K562 (cell line): ENCODE measurements around the gene CTDSP1. TPM values are rescaled to one million over a fixed set of nuclear protein-coding genes. Genes with fewer than 3 reads are reported as not detected.
A peak's percentile ranks its signal among the peaks of the same experiment; 100 is the strongest.

Source experiments
- CHD1 ChIP-seq: fragments of 200-600 bp; sonication (generic); IDR thresholded peaks from one replicate; pipeline ENCODE4 v1.6.1; 2012; ENCODE audit warnings: mild to moderate bottlenecking, moderate library complexity, low read length, inconsistent platforms
- PCBP2 ChIP-seq: fragments of 200-400 bp; formaldehyde crosslinking; IDR thresholded peaks from 2 replicates; pipeline ENCODE4 v1.6.1; 2018; ENCODE audit warnings: low read length, low read depth, mild to moderate bottlenecking, moderate library complexity; ENCODE audit not compliant: poor library complexity, severe bottlenecking
- PHTF2 ChIP-seq: fragments of 250-450 bp; sonication (Bioruptor Pico); IDR thresholded peaks from 2 replicates; pipeline ENCODE4 v1.5.0; 2021; ENCODE audit warnings: mild to moderate bottlenecking
- REST ChIP-seq, 2 experiments: fragments of 450-650 bp; formaldehyde crosslinking in 1 of 2; IDR thresholded peaks; 2 replicates each; pipeline versions ENCODE4 v1.4.0 to v1.6.1; 2014 to 2020; ENCODE audit warnings: mild to moderate bottlenecking in 2 of 2, borderline replicate concordance in 1 of 2, low read depth in 1 of 2
- SMAD2 ChIP-seq: fragments of 150-350 bp; IDR thresholded peaks from 2 replicates; pipeline ENCODE4 v1.6.1; 2014; ENCODE audit warnings: low read depth, mild to moderate bottlenecking, low read length
- STAT5B ChIP-seq: fragments of 250-450 bp; sonication (Bioruptor Pico); IDR thresholded peaks from 2 replicates; pipeline ENCODE4 v1.8.0; 2021; ENCODE audit warnings: mild to moderate bottlenecking, inconsistent platforms
- TFAM ChIP-seq: fragments of 250-450 bp; sonication (Bioruptor Pico); conservative IDR thresholded peaks from 2 replicates; pipeline ENCODE4 v1.5.0; 2021; ENCODE audit warnings: mild to moderate bottlenecking, moderate library complexity
- ZBTB7A ChIP-seq: IDR thresholded peaks from 2 replicates; pipeline ENCODE4 v1.6.1; 2011; ENCODE audit warnings: low read depth, mild to moderate bottlenecking, low read length, moderate library complexity, borderline replicate concordance; ENCODE audit not compliant: control insufficient read depth
- ZNF224 ChIP-seq: sonication (generic); formaldehyde crosslinking; IDR thresholded peaks from 2 replicates; pipeline ENCODE4 v1.8.0; 2022; ENCODE audit warnings: mild to moderate bottlenecking, missing genetic modification reagents
- ZNF431 ChIP-seq: sonication (generic); formaldehyde crosslinking; IDR thresholded peaks from 2 replicates; pipeline ENCODE4 v1.8.0; 2022; ENCODE audit warnings: mild to moderate bottlenecking, missing genetic modification reagents
- ZNF586 ChIP-seq: fragments of 450-650 bp; formaldehyde crosslinking; conservative IDR thresholded peaks from 2 replicates; pipeline ENCODE4 v1.4.0; 2020; ENCODE audit warnings: mild to moderate bottlenecking, moderate library complexity
- ZNF592 ChIP-seq: fragments of 450-650 bp; IDR thresholded peaks from 2 replicates; pipeline ENCODE4 v1.6.1; 2017; ENCODE audit warnings: antibody characterized with exemption, mild to moderate bottlenecking
- ZNF696 ChIP-seq: fragments of 250-450 bp; sonication (Bioruptor Pico); conservative IDR thresholded peaks from 2 replicates; pipeline ENCODE4 v1.4.0; 2020; ENCODE audit warnings: mild to moderate bottlenecking, moderate library complexity
- ZZZ3 ChIP-seq: fragments of 450-650 bp; IDR thresholded peaks from 2 replicates; pipeline ENCODE4 v1.6.1; 2016; ENCODE audit warnings: antibody characterized with exemption, mild to moderate bottlenecking, moderate library complexity
- polyA plus RNA-seq, 8 experiments: library from polyadenylated mRNA; depleted of rRNA in 4 of 8; stranded (reverse) in 5 of 8; unstranded in 3 of 8; fragments of >200 nt; fragmentation: Nextera tagmentation in 2 of 8; fragmentation: Illumina TruSeq in 1 of 8; extraction: Ambion mirVana in 2 of 8; extraction: Trizol in 1 of 8; gene quantifications; 2 replicates each; pipeline versions ENCODE4 v1.2.1 to v1.2.3, GENCODE V29; 2011 to 2014; ENCODE audit warnings: inconsistent platforms in 1 of 8, missing spikeins in 1 of 8
- total RNA-seq, 7 experiments: library from RNA; depleted of rRNA in 6 of 7; stranded (reverse); fragments of >200 nt in 6 of 7; fragmentation: Illumina TruSeq in 2 of 7; extraction: Trizol in 2 of 7; gene quantifications; 2 replicates each; pipeline versions ENCODE4 v1.2.1 to v1.2.3, GENCODE V29; 2011 to 2021; ENCODE audit warnings: low replicate concordance in 1 of 7

Gene CTDSP1
- total and polyA plus RNA-seq, 9 of the 15 experiments (the other 6 are each of a cell fraction or from before 2014, with no cell fraction given) = 2.4 to 74.8 (median 45.8) TPM

- TF ChIP-seq ZNF592 (peak; percentile 51), PCBP2 (no peak), ZNF224 (CRISPR knock-in tag) (no peak), ZZZ3 (no peak), ZNF586 (no peak), ZBTB7A (no peak; the same call in 1 of the 2 replicates), REST (IDR thresholded peaks at IDR 0.05; ENCODE audit: borderline replicate concordance) (peak; percentile 55; the same call in 1 of the 2 replicates), REST (CRISPR knock-in tag; IDR thresholded peaks at IDR 0.05; ENCODE audit: low read depth) (no peak), ZNF696 (CRISPR knock-in tag) (no peak), TFAM (CRISPR knock-in tag) (no peak), SMAD2 (no peak), ZNF431 (CRISPR knock-in tag) (no peak), PHTF2 (CRISPR knock-in tag) (no peak), CHD1 (no peak), STAT5B (no peak)
Observed at GRCh38 chr2:218399391-218400166, at the start of gene CTDSP1 (continued).
